ENCODE data around the gene NHLRC4. TPM values are rescaled to one million over a fixed set of nuclear protein-coding genes. Genes with fewer than 3 reads are reported as not detected.

NHLRC4 gene
- total RNA-seq, 1 donor from 2014 or later: 0.74 TPM

DNA sequence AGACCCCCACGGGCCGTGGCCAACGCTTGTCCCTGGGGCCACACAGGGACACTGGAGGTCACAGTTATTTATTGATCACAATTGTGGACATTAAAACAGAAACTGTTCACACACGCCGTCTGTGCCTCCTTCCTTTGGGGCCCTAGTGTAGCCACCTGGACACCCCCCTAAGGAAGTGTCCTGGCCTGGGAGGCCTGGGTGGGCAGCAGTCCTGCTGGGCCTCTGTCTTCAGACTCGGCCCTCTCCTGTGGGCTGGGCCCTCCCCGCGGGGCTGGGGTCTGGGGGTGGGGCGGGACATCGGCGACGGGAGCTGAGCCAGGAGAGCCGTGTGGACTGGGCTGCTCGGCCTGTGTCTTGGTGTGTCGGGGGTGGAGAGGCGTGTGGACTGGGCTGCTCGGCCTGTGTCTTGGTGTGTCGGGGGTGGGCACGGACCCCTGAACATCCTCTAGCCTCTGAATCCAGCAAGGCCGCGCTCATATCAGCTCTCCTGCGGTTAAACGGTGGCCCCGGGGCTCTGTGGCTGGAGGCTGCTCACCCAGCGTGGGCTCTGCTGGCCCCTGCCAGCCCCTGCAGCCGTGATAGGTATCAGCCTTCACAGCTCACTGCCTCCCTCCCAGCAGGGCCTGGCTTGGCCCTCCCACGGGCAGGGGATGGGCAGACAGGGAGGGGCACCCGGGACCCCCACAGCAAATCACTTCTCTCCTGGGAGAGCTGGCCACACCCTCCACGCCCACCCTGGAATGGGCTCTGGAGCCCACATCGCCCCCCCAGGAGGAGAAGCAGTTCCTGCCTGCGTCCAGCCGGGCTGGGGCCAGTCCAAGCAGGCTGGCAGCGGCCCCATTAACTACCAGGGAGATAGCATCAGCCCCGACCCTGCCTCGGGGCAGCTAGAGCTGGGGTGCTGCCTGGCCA, 1.1 kb upstream of the NHLRC4 start:
- Histone ChIP-seq H3K36me3 (no peaks in the 10 kb centered on the region), H3K4me3 (peak overlapping the region in 1 of 2 donors; percentile 38), H3K27me3 (no peaks in the 10 kb centered on the region), H3K27ac (no peak overlapping the region), H3K9me3 (no peaks in the 10 kb centered on the region), H3K4me1 (peaks cover 47% of the 10 kb centered on the region)
- intact Hi-C loops (cut with DNase I): no loop called here
- TF ChIP-seq CTCF (IDR thresholded peaks at IDR 0.05) (no peak), POLR2A (IDR thresholded peaks at IDR 0.05) (no peak), POLR2AphosphoS5 (IDR thresholded peaks at IDR 0.05; ENCODE audit: insufficient read depth in 1 of 2, low read depth in 1 of 2) (no peak)
- no peak for DNase-seq (ENCODE audit: extremely low spot score in 2 of 2)

DNA sequence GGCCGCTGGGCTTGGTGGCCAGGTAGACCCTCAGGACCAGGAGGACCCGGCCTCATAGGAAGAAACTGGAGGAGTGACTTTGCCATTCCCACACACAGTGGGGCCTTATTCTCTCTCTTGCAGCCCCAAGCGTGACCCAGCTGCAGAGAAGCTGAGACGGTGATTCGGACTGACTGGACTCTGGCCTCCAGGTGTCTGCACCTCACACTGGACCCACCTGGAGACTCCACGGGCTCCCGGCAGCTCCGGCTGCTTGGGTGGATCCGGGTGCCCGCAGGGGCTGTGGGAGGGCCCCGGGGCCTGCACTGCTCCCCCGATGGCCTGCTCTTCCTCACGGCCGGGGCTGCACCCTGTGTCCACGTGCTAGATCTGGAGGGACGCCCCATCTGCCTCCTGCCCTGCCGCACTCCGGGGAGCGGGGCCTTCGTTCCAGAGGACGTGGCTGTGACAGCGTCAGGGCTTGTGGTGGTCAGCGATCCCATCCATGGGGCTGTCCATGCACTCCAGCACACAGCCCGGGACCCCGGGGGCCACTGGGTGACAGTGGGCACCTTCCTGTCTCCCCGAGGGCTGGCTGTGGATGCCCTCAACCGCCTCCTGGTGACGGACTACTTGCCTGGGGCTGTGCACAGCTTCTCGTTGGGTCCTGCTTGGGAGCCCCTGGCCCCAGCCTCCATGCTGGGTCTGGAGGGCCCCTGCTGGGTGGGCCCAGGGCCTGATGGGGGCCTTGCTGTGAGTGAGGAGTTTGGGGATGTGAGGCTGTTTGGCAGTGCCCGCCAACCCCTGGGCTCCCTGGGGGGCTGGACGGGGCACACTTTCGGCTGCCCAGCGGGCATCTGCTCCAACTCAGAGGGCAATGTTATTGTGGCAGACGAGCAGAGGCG, 810 bp downstream of the NHLRC4 start:
- TF ChIP-seq POLR2AphosphoS5 (IDR thresholded peaks at IDR 0.05; ENCODE audit: insufficient read depth in 1 of 2, low read depth in 1 of 2) (no peak), CTCF (IDR thresholded peaks at IDR 0.05) (no peak), POLR2A (IDR thresholded peaks at IDR 0.05) (no peak)
- no peaks in the 10 kb centered on the region for H3K27me3 ChIP-seq
- H3K27ac ChIP-seq: no peak overlapping the region
- DNase-seq (ENCODE audit: extremely low spot score in 2 of 2): no peak
- peaks cover 50% of the 10 kb centered on the region for H3K4me1 ChIP-seq
- no peaks in the 10 kb centered on the region for H3K9me3 ChIP-seq
- intact Hi-C loops (cut with DNase I): no loop called here
- H3K36me3 ChIP-seq: no peaks in the 10 kb centered on the region
- peak overlapping the region; percentile 20 to 38 for H3K4me3 ChIP-seq

DNA sequence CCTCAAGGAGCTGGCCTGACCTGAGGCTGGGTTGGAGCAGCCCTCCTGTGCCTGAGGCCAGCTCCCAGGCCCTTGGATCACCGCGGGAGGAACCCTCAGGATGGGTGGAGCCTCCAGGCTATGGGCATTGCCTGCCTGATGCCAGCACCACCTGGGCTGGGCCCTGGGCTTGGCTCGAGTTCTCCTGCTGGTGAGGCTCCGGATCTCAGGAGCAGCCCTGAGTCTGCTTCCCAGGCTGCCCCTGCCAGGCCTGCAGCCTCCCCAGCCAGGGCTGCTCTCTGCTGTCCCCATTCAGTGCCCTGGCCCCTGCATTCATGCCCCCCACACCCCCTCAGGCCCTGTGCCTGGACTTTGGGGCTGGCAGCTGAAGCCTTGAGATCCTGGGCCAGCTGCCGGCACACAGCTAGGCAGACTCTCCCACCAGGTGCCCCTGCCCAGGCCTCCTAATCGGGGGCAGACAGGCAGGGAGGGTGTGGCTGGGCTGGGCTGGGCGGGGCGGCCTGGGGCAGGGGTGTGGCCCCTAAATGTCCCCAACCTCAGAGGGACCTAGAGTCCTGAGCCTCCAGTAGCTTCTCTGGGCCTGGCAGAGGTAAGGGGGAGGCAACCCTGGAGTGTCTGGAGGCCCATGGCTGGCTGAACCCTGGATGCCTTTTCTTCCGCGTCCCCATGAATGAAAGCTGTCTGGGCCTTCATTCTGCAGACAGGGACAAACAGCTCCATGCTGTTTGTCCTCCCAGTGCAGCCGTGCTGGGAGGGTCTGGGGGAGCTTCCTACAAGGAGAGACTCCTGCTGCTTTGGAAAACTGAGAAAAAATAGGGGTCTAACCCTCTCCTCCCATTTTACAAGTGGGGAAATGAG, 1.8 kb downstream of the NHLRC4 start:
- intact Hi-C loops (cut with DNase I): no loop called here
- no peak for DNase-seq (ENCODE audit: extremely low spot score in 2 of 2)
- Histone ChIP-seq H3K4me1 (peaks cover 50% of the 10 kb centered on the region), H3K9me3 (no peaks in the 10 kb centered on the region), H3K27me3 (no peaks in the 10 kb centered on the region), H3K4me3 (peak overlapping the region; percentile 89 to 94), H3K27ac (peak overlapping the region; percentile 80), H3K36me3 (no peaks in the 10 kb centered on the region)
- TF ChIP-seq CTCF (IDR thresholded peaks at IDR 0.05): no peak
- TF ChIP-seq POLR2A (IDR thresholded peaks at IDR 0.05): no peak
- TF ChIP-seq POLR2AphosphoS5 (IDR thresholded peaks at IDR 0.05; ENCODE audit: insufficient read depth in 1 of 2, low read depth in 1 of 2): no peak

- H3K27ac ChIP-seq: peak within 1 kb of the TSS; percentile 80
- no peaks in the 10 kb centered on the region for H3K27me3 ChIP-seq
- TF ChIP-seq CTCF (IDR thresholded peaks at IDR 0.05) (no peak), POLR2AphosphoS5 (IDR thresholded peaks at IDR 0.05; ENCODE audit: insufficient read depth in 1 of 2, low read depth in 1 of 2) (no peak), POLR2A (IDR thresholded peaks at IDR 0.05) (no peak)
- H3K4me3 ChIP-seq: peak within 1 kb of the TSS; percentile 89 to 94
- peaks cover 0 to 8% of the 10 kb centered on the region in 2 donors for H3K36me3 ChIP-seq
- H3K4me1 ChIP-seq: peaks cover 50% of the 10 kb centered on the region
- no peaks in the 10 kb centered on the region for H3K9me3 ChIP-seq
- DNase-seq (ENCODE audit: extremely low spot score in 2 of 2): no peak
- intact Hi-C loops (cut with DNase I): no loop called here
Observed at GRCh38 chr16:569445-570254, 2.8 kb downstream of the NHLRC4 start, which contains the start of gene PIGQ. TSS of gene PIGQ (plus strand) at chr16:569968. CDS start at chr16:574075, 4,107 bp downstream.

All from vagina (tissue), 2 donors.